HepG2 (cell line): ENCODE data around the gene FRK. TPM values are rescaled to one million over a fixed set of nuclear protein-coding genes. Genes with fewer than 3 reads are reported as not detected.
A peak's percentile ranks its signal among the peaks of the same experiment; 100 is the strongest.

Experiments
- ATRX ChIP-seq: sonication (generic); formaldehyde crosslinking; IDR thresholded peaks from 2 replicates; pipeline ENCODE4 v1.4.0; 2020; ENCODE audit warnings: missing genetic modification reagents, borderline replicate concordance
- CTCF ChIP-seq: sonication (generic); formaldehyde crosslinking; IDR thresholded peaks from 2 replicates; pipeline ENCODE4 v1.5.0; 2020; ENCODE audit warnings: mild to moderate bottlenecking, missing genetic modification reagents, moderate library complexity
- HNF4A ChIP-seq: sonication (generic); formaldehyde crosslinking; IDR thresholded peaks from 2 replicates; pipeline ENCODE4 v1.4.0; 2020; ENCODE audit warnings: missing genetic modification reagents
- NFE2L2 ChIP-seq: fragments of 150-350 bp; IDR thresholded peaks from 2 replicates; pipeline ENCODE4 v1.6.1; 2014; ENCODE audit warnings: low read length
- NFRKB ChIP-seq: fragments of 450-650 bp; IDR thresholded peaks from 2 replicates; pipeline ENCODE4 v1.6.1; 2017
- RAD21 ChIP-seq: fragments of 450-650 bp; formaldehyde crosslinking; IDR thresholded peaks from 2 replicates; pipeline ENCODE4 v1.5.0; 2020; ENCODE audit warnings: mild to moderate bottlenecking
- RBM39 ChIP-seq: fragments of 200-400 bp; formaldehyde crosslinking; IDR thresholded peaks from one replicate; pipeline ENCODE4 v1.6.1; 2018; ENCODE audit warnings: antibody characterized with exemption, mild to moderate bottlenecking, low read depth, low read length; ENCODE audit not compliant: poor library complexity, severe bottlenecking
- SAP130 ChIP-seq: IDR thresholded peaks from 2 replicates; pipeline ENCODE4 v1.6.1; 2016; ENCODE audit warnings: low read depth
- SIX1 ChIP-seq: sonication (generic); formaldehyde crosslinking; IDR thresholded peaks from 2 replicates; pipeline ENCODE4 v1.4.0; 2020; ENCODE audit warnings: missing genetic modification reagents, borderline replicate concordance
- SMARCC2 ChIP-seq: fragments of 450-650 bp; IDR thresholded peaks from 2 replicates; pipeline ENCODE4 v1.6.1; 2017; ENCODE audit warnings: antibody characterized with exemption, mild to moderate bottlenecking
- TCF12 ChIP-seq, 2 experiments: fragments of 450-650 bp in 1 of 2; sonication (generic) in 1 of 2; formaldehyde crosslinking in 1 of 2; IDR thresholded peaks; 2 replicates each; pipeline versions ENCODE4 v1.6.1 to v1.8.0; 2017 to 2022; ENCODE audit warnings: antibody characterized with exemption in 1 of 2, mild to moderate bottlenecking in 1 of 2, missing genetic modification reagents in 1 of 2, moderate library complexity in 1 of 2
- ZBTB7A ChIP-seq: sonication (generic); formaldehyde crosslinking; IDR thresholded peaks from 2 replicates; pipeline ENCODE4 v1.8.0; 2022; ENCODE audit warnings: mild to moderate bottlenecking, missing genetic modification reagents
- ZFP36L2 ChIP-seq: sonication (generic); formaldehyde crosslinking; IDR thresholded peaks from 2 replicates; pipeline ENCODE4 v1.4.0; 2020; ENCODE audit warnings: missing genetic modification reagents
- ZMYM3 ChIP-seq: sonication (generic); formaldehyde crosslinking; IDR thresholded peaks from 2 replicates; pipeline ENCODE4 v1.5.1; 2020; ENCODE audit warnings: mild to moderate bottlenecking, missing genetic modification reagents
- ZNF143 ChIP-seq: sonication (generic); formaldehyde crosslinking; IDR thresholded peaks from 2 replicates; pipeline ENCODE4 v1.4.0; 2020; ENCODE audit warnings: missing genetic modification reagents
- ZNF160 ChIP-seq: sonication (generic); formaldehyde crosslinking; IDR thresholded peaks from 2 replicates; pipeline ENCODE4 v1.8.0; 2022; ENCODE audit warnings: mild to moderate bottlenecking, inconsistent platforms, missing genetic modification reagents
- ZNF484 ChIP-seq: sonication (generic); formaldehyde crosslinking; IDR thresholded peaks from 2 replicates; pipeline ENCODE4 v1.5.1; 2020; ENCODE audit warnings: mild to moderate bottlenecking, low read depth, missing genetic modification reagents, borderline replicate concordance
- polyA plus RNA-seq, 8 experiments: library from polyadenylated mRNA; depleted of rRNA in 3 of 8; stranded (reverse) in 7 of 8; unstranded in 1 of 8; fragments of >200 nt; fragmentation: Illumina TruSeq in 4 of 8; extraction: Trizol in 4 of 8; gene quantifications; 2 replicates each; pipeline versions ENCODE4 v1.2.1 to v1.2.3, GENCODE V29; 2011 to 2016; ENCODE audit warnings: low read depth in 4 of 8, missing spikeins in 1 of 8, mixed read lengths in 1 of 8; ENCODE audit not compliant: insufficient read depth in 1 of 8
- total RNA-seq, 5 experiments: library from RNA; depleted of rRNA; stranded (reverse); fragments of >200 nt; fragmentation: Illumina TruSeq; extraction: Trizol; gene quantifications; 2 replicates each; pipeline ENCODE4 v1.2.3, GENCODE V29; 2016; ENCODE audit warnings: low read depth in 1 of 5

The FRK gene
- total and polyA plus RNA-seq, 2 of the 13 experiments (the other 11 are each of a cell fraction or from before 2014, with no cell fraction given) = 1.3 to 2.9 TPM

GRCh38 chr6:116060572-116061283, at the start of gene FRK (continued):
- TF ChIP-seq ZNF160 = no peak
- no peak for TF ChIP-seq SMARCC2
- TF ChIP-seq ATRX (CRISPR knock-in tag) = no peak
- peak; percentile 90 for TF ChIP-seq SAP130 (CRISPR knock-in tag)
- no peak for TF ChIP-seq ZMYM3
- TF ChIP-seq RAD21 (CRISPR knock-in tag) = no peak
- no peak for TF ChIP-seq ZBTB7A
- TF ChIP-seq CTCF = no peak
- TF ChIP-seq ZNF143 (CRISPR knock-in tag) = no peak
- TF ChIP-seq ZFP36L2 (CRISPR knock-in tag) = no peak
- TF ChIP-seq HNF4A (CRISPR knock-in tag) = no peak; the same call in 1 of the 2 replicates
- TF ChIP-seq TCF12 (IDR thresholded peaks at IDR 0.05) = no peak
- TF ChIP-seq TCF12 (CRISPR knock-in tag; IDR thresholded peaks at IDR 0.05) = 0 out of 2 replicates have a peak, but pooled peaks have one; percentile 58
- no peak for TF ChIP-seq ZNF484
- TF ChIP-seq SIX1 (CRISPR knock-in tag) = no peak
- TF ChIP-seq NFE2L2 = no peak
- TF ChIP-seq NFRKB = no peak
- TF ChIP-seq RBM39 = no peak
